ENCODE results near the gene ISCU. TPM values are rescaled to one million over a fixed set of nuclear protein-coding genes. Genes with fewer than 3 reads are reported as not detected.

Gene ISCU
- total and polyA plus RNA-seq, 9 of the 15 experiments (the other 6 are each of a cell fraction or from before 2014, with no cell fraction given) = 15.9 to 92.5 (median 77.3) TPM

DNA sequence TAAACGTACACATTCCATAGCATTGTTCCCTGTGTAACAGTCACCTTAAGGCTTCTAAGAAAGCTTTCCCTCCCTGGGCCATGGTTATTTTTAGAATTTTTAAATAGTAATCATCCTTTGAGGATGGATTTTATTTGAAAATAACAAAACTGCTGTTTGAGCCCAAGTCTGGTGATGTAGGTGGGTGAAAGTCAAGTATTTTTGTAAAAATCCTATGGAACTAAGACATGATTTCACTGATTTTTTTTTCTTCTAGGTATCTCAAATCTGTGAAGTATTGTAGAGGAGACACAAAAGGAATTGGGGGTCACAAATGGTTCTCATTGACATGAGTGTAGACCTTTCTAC, 1.4 kb downstream of the ISCU start:
- FAIRE-seq = no peak
- intact Hi-C loops (cut with micrococcal nuclease) (loop anchor here (1.0 to 5.0 kb wide), 7 partner anchors 55 to 529 kb away; partner anchors contain the start of genes ALKBH2, CORO1C and SSH1), in situ Hi-C loops (cut with MboI) (loop anchor here (5.0 kb wide), 2 partner anchors 239 to 529 kb away; partner anchors contain the start of gene ALKBH2)
- Histone ChIP-seq H3K27ac (ENCODE audit: extremely low read depth, low read depth, low read length) (peak overlapping the region; percentile 85; the same call in 2 of the 3 replicates), H3K9me1 (ENCODE audit: control insufficient read depth, insufficient read depth, low read length) (no peaks in the 10 kb centered on the region), H3K9ac (ENCODE audit: insufficient read depth in 1 of 2, low read depth in 2 of 2, low read length in 2 of 2) (peak overlapping the region in 1 of 2 experiments; percentile 90; a peak in 2 of 4 replicates), H4K20me1 (replicated peaks; ENCODE audit: control insufficient read depth, insufficient read depth, low read length) (peaks cover 6% of the 10 kb centered on the region; the same call in 1 of the 2 replicates), H3K27me3 (ENCODE audit: control insufficient read depth in 2 of 2, insufficient read depth in 2 of 2, low read length in 2 of 2) (no peaks in the 10 kb centered on the region), H2AFZ (ENCODE audit: low read depth, low read length) (no peak overlapping the region), H3K4me3 (peak overlapping the region; percentile 93; the same call in 1 of the 2 replicates), H3K4me1 (replicated peaks in 1 of 2; ENCODE audit: control insufficient read depth in 2 of 2, insufficient read depth in 2 of 2, low read length in 2 of 2) (peaks cover 5 to 21% of the 10 kb centered on the region in 2 experiments), H3K79me2 (ENCODE audit: control insufficient read depth, insufficient read depth, low read length) (peaks cover 52% of the 10 kb centered on the region), H3K4me2 (ENCODE audit: insufficient read depth, low read length) (peak overlapping the region; percentile 98), H3K36me3 (ENCODE audit: control insufficient read depth, insufficient read depth, low read length) (peaks cover 55% of the 10 kb centered on the region), H3K9me3 (replicated peaks; ENCODE audit: control insufficient read depth, insufficient read depth, low read depth, low read length) (no peaks in the 10 kb centered on the region)
- ChIA-PET POLR2A (interaction anchor here (0.8 to 1.3 kb wide), 3 partner anchors 9 to 54 kb away, joined by 3 read pairs; no protein-coding TSS in a partner anchor), CTCF (ENCODE audit: low intra/inter-chr PET ratio) (interaction anchor here (1.0 to 3.1 kb wide), 4 partner anchors 55 to 530 kb away, joined by 3 to 30 read pairs (median 11); partner anchors contain the start of gene ALKBH2)
- DNase-seq (ENCODE audit: extremely low read depth in 1 of 4, low spot score in 3 of 4) = no peak
- no peak for ATAC-seq
- WGBS (ENCODE audit: insufficient coverage, low coverage, missing lambda C conversion rate) = 0% methylated on average over 1 of the region's 1 CpG
- BruUV-seq (replicated peaks) = no TSS peak
- TF ChIP-seq NR4A1 (CRISPR knock-in tag; IDR thresholded peaks at IDR 0.05) (no peak), NR4A1 (tag; IDR thresholded peaks at IDR 0.05) (no peak), ZNF592 (IDR thresholded peaks at IDR 0.05) (0 out of 2 replicates have a peak, but pooled peaks have one; percentile 29), ZNF668 (CRISPR knock-in tag; IDR thresholded peaks at IDR 0.05) (0 out of 2 replicates have a peak, but pooled peaks have one; percentile 23), ZBTB2 (IDR thresholded peaks at IDR 0.05) (no peak), CREB3L1 (IDR thresholded peaks at IDR 0.05; ENCODE audit: borderline replicate concordance, low read depth) (no peak), CREB3 (tag; conservative IDR thresholded peaks at IDR 0.05; ENCODE audit: low read depth) (no peak), FOSL1 (tag; conservative IDR thresholded peaks at IDR 0.05) (0 out of 2 replicates have a peak, but pooled peaks have one; percentile 7)
- TF ChIP-seq, protein P1, sequence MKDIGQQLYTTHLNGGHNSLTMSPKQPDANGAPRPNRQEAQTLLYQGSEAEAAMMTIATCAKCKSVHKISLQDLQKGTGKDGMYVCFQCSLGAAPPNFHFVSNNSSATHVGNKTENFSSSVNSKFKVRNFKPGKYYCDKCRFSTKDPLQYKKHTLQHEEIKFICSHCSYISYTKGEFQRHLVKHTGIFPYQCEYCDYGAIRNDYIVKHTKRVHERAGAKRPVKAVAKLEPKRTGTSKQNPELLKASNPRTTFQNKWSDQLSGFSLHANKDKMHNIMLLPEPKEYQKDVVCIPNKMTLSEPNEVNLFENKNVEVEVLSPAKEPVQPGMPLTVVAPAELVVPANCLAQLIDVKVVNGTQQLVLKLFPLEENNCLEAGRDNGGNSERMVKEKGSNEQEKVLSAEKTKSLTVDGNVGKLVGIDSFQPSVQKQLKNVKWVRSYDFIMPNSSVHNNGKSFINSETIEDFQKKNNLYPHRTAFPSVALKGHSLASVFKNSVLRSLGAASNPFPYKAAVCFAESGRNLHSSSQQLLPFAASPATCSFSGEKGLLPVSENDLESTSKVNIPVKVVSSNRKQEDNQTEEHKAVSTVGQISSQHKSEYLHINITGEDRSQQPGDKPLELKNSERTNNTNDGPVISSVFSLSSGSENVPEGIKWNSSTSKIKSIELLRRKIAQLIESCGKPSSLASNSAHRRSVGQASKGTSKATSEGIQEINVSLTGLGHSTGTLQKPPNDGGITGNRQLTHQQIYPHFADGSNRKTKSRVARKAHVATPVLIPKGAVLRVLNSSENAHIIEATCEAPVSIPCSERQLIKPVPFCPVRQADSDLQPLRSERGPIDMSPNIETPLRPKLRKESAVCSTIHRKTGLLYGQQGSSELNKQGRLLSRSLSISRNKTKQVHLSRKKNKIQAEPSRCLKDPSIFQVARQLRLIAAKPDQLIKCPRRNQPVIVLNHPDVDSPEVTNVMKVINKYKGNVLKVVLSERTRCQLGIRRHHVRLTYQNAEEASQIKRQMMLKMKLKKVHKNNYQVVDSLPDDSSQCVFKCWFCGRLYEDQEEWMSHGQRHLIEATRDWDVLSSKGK (CRISPR knock-in tag; IDR thresholded peaks at IDR 0.05) = no peak
